ENCODE measurements around the gene ATP10B.

ATP10B gene

DNA sequence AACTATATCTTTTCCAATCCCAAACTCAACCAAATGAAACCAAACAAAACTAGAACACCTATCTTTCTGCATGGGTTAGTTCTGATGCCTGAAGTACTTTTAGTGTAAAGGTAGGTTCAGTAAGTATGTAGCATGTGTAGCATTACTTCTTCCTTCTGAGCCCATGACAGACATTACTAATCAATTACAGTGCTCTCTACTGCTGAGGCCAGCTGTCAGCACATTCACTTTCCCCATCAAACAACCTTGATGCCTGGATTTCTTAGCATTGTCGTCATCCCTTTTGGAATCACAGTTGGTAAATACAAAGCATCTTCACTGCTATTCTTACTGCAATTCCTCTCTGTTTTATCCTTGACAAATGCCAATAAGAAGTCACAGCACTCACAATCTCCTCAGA, 327.2 kb downstream of the ATP10B start:
- Histone ChIP-seq H3K4me1 (ENCODE audit: control insufficient read depth, insufficient read depth, low read length) (no peaks in the 10 kb centered on the region), H3K27ac (ENCODE audit: extremely low read depth, low read depth, low read length) (no peak overlapping the region), H3K9me3 (ENCODE audit: control insufficient read depth, insufficient read depth, low read depth, low read length) (no peaks in the 10 kb centered on the region), H3K4me3 (ENCODE audit: low read depth, low read length) (no peak overlapping the region), H3K36me3 (ENCODE audit: control insufficient read depth in 2 of 2, insufficient read depth in 1 of 2, low read length in 2 of 2) (no peaks in the 10 kb centered on the region)
- TF ChIP-seq ZBTB17 (tag by site-specific recombination; IDR thresholded peaks at IDR 0.05) (peak; percentile 68), ZNF837 (tag by site-specific recombination; IDR thresholded peaks at IDR 0.05) (no peak)
- ChIA-PET CTCF (interaction anchor here (0.5 to 2.0 kb wide), 3 partner anchors 9 to 1526 kb away, joined by 3 to 10 read pairs (median 7); no protein-coding TSS in a partner anchor), POLR2A (no interaction called here)

DNA sequence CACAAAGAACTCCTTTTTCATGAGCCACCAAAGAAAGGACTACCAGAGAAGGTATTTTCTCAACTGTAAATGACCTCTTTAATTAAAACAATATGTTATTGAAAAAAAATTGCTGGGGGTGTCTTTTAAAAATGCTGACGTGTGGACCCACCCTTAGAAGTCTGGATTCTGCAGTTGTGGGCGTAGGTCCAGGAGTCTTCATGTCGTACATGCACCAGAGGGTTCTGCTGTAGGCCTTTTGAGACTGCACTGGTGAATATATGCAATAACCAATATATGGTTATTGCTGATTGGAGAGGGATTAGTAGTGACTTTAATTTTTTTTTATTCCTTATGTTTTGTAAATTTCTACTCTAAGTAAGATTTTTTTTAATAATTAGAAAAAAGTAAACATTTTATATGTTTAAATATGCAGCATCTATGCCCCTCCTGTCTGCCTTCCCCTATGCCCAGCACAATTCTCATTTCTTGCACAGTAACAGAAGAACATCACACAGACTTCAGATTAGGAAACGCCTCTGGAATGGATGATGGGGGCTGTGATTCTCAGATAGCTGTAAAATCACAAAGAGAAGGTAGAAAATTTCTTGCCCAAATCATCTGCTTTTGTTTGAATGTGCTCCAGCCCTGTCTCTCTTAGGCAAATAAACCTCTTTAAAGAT, 328.4 kb downstream of the ATP10B start:
- no peaks in the 10 kb centered on the region for H3K4me1 ChIP-seq (ENCODE audit: control insufficient read depth, insufficient read depth, low read length)
- no peaks in the 10 kb centered on the region for H3K36me3 ChIP-seq (ENCODE audit: control insufficient read depth in 2 of 2, insufficient read depth in 1 of 2, low read length in 2 of 2)
- TF ChIP-seq HOXD13 (CRISPR knock-in tag; IDR thresholded peaks at IDR 0.05; ENCODE audit: borderline replicate concordance), result no peak
- TF ChIP-seq ZNF530 (tag by site-specific recombination; IDR thresholded peaks at IDR 0.05; ENCODE audit: low read depth), result no peak
- TF ChIP-seq KLF9 (tag by site-specific recombination; IDR thresholded peaks at IDR 0.05; ENCODE audit: low read depth), result no peak
- TF ChIP-seq TCF7L2 (IDR thresholded peaks at IDR 0.05; ENCODE audit: borderline replicate concordance, low read depth, low read length), result no peak
- no peak for TF ChIP-seq GFI1B (tag by site-specific recombination; IDR thresholded peaks at IDR 0.05)
- TF ChIP-seq, protein P1, sequence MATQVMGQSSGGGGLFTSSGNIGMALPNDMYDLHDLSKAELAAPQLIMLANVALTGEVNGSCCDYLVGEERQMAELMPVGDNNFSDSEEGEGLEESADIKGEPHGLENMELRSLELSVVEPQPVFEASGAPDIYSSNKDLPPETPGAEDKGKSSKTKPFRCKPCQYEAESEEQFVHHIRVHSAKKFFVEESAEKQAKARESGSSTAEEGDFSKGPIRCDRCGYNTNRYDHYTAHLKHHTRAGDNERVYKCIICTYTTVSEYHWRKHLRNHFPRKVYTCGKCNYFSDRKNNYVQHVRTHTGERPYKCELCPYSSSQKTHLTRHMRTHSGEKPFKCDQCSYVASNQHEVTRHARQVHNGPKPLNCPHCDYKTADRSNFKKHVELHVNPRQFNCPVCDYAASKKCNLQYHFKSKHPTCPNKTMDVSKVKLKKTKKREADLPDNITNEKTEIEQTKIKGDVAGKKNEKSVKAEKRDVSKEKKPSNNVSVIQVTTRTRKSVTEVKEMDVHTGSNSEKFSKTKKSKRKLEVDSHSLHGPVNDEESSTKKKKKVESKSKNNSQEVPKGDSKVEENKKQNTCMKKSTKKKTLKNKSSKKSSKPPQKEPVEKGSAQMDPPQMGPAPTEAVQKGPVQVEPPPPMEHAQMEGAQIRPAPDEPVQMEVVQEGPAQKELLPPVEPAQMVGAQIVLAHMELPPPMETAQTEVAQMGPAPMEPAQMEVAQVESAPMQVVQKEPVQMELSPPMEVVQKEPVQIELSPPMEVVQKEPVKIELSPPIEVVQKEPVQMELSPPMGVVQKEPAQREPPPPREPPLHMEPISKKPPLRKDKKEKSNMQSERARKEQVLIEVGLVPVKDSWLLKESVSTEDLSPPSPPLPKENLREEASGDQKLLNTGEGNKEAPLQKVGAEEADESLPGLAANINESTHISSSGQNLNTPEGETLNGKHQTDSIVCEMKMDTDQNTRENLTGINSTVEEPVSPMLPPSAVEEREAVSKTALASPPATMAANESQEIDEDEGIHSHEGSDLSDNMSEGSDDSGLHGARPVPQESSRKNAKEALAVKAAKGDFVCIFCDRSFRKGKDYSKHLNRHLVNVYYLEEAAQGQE (tag by site-specific recombination; IDR thresholded peaks at IDR 0.05), result no peak
- TF ChIP-seq ZNF677 (tag by site-specific recombination; IDR thresholded peaks at IDR 0.05), result no peak
- TF ChIP-seq ZNF155 (tag by site-specific recombination; IDR thresholded peaks at IDR 0.05), result no peak
- TF ChIP-seq ZNF391 (tag by site-specific recombination; IDR thresholded peaks at IDR 0.05; ENCODE audit: borderline replicate concordance, low read depth), result no peak
- H3K9me3 ChIP-seq (ENCODE audit: control insufficient read depth, insufficient read depth, low read depth, low read length), result no peaks in the 10 kb centered on the region
- no peak overlapping the region for H3K4me3 ChIP-seq (ENCODE audit: low read depth, low read length)
- ChIA-PET CTCF (no interaction called here), POLR2A (no interaction called here)
- H3K27ac ChIP-seq (ENCODE audit: extremely low read depth, low read depth, low read length), result no peak overlapping the region

DNA sequence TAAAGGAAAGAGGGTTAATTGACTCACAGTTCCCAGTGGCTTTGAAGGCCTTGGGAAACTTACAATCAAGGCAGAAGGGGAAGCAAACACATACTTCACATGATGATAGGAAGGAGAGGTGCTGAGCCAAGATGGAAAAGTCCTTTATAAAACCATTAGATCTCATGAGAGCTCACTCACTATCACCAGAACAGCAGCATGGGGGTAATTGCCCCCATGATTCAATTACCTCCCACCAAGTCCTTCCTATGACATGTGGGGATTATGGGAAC, 330.7 kb downstream of the ATP10B start:
- no peaks in the 10 kb centered on the region for H3K9me3 ChIP-seq (ENCODE audit: control insufficient read depth, insufficient read depth, low read depth, low read length)
- no peaks in the 10 kb centered on the region for H3K36me3 ChIP-seq (ENCODE audit: control insufficient read depth in 2 of 2, insufficient read depth in 1 of 2, low read length in 2 of 2)
- TF ChIP-seq ZNF169 (tag by site-specific recombination; IDR thresholded peaks at IDR 0.05) (no peak), ZNF24 (tag by site-specific recombination; IDR thresholded peaks at IDR 0.05) (no peak), ZNF558 (tag by site-specific recombination; IDR thresholded peaks at IDR 0.05) (no peak), ZNF23 (tag by site-specific recombination; IDR thresholded peaks at IDR 0.05; ENCODE audit: borderline replicate concordance) (no peak), KLF7 (tag by site-specific recombination; IDR thresholded peaks at IDR 0.05; ENCODE audit: borderline replicate concordance) (no peak), ZNF248 (tag by site-specific recombination; IDR thresholded peaks at IDR 0.05) (no peak)
- TF ChIP-seq, protein P2, sequence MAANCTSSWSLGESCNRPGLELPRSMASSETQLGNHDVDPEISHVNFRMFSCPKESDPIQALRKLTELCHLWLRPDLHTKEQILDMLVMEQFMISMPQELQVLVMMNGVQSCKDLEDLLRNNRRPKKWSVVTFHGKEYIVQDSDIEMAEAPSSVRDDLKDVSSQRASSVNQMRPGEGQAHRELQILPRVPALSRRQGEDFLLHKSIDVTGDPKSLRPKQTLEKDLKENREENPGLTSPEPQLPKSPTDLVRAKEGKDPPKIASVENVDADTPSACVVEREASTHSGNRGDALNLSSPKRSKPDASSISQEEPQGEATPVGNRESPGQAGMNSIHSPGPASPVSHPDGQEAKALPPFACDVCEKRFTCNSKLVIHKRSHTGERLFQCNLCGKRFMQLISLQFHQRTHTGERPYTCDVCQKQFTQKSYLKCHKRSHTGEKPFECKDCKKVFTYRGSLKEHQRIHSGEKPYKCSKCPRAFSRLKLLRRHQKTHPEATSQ (tag by site-specific recombination; IDR thresholded peaks at IDR 0.05), result no peak
- TF ChIP-seq, protein P3, sequence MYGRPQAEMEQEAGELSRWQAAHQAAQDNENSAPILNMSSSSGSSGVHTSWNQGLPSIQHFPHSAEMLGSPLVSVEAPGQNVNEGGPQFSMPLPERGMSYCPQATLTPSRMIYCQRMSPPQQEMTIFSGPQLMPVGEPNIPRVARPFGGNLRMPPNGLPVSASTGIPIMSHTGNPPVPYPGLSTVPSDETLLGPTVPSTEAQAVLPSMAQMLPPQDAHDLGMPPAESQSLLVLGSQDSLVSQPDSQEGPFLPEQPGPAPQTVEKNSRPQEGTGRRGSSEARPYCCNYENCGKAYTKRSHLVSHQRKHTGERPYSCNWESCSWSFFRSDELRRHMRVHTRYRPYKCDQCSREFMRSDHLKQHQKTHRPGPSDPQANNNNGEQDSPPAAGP (tag by site-specific recombination; IDR thresholded peaks at IDR 0.05), result no peak
- CTCF ChIA-PET, result interaction anchor here (1.0 kb wide), 1 partner anchor 12 kb away, joined by 5 read pairs; no protein-coding TSS in a partner anchor
- no peaks in the 10 kb centered on the region for H3K4me1 ChIP-seq (ENCODE audit: control insufficient read depth, insufficient read depth, low read length)
- no peak overlapping the region for H3K4me3 ChIP-seq (ENCODE audit: low read depth, low read length)
- POLR2A ChIA-PET, result no interaction called here
- no peak overlapping the region for H3K27ac ChIP-seq (ENCODE audit: extremely low read depth, low read depth, low read length)

Data from HEK293 (cell line).